ENCODE data around the gene IGFBP4. TPM values are rescaled to one million over a fixed set of nuclear protein-coding genes. Genes with fewer than 3 reads are reported as not detected.

IGFBP4 gene
- polyA plus RNA-seq, 1 of the 3 experiments (the other 2 are of a cell fraction) = 128 TPM

GRCh38 chr17:40450175-40450574 lies 6.9 kb downstream of the IGFBP4 start:
- Histone ChIP-seq H3K9me2 (no peaks in the 10 kb centered on the region), H2AFZ (ENCODE audit: low read depth) (no peak overlapping the region), H3K79me2 (ENCODE audit: insufficient read depth) (peaks cover 49% of the 10 kb centered on the region), H3K4me3 (ENCODE audit: low read depth in 2 of 2, low read length in 1 of 2) (no peak overlapping the region), H3K9me3 (no peaks in the 10 kb centered on the region), H3K27ac (ENCODE audit: low read depth in 2 of 2, low read length in 1 of 2) (peak overlapping the region in 1 of 2 experiments; percentile 71; a peak in 2 of 4 replicates), H3K36me3 (replicated peaks in 1 of 2; ENCODE audit: control insufficient read depth in 1 of 2, insufficient read depth in 2 of 2, low read length in 1 of 2) (peaks cover 0 to 18% of the 10 kb centered on the region in 2 experiments), H3F3A (replicated peaks; ENCODE audit: insufficient read depth) (peaks cover 21% of the 10 kb centered on the region), H3K4me1 (ENCODE audit: control insufficient read depth in 1 of 2, insufficient read depth in 2 of 2, low read depth in 1 of 2, low read length in 1 of 2) (peaks cover 26 to 70% of the 10 kb centered on the region in 2 experiments), H3K27me3 (ENCODE audit: insufficient read depth) (no peaks in the 10 kb centered on the region), H4K20me1 (ENCODE audit: insufficient read depth) (no peaks in the 10 kb centered on the region), H3K9ac (no peak overlapping the region), H3K4me2 (no peak overlapping the region)
- DNase-seq = no peak
- ChIA-PET CTCF (interaction anchor here (1.0 to 18.2 kb wide), 12 partner anchors 5 to 119 kb away, joined by 3 to 332 read pairs (median 12); partner anchors contain the start of gene IGFBP4), POLR2A (interaction anchor here (1.0 to 2.7 kb wide), 3 partner anchors 10 to 26 kb away, joined by 3 to 15 read pairs (median 3); no protein-coding TSS in a partner anchor)
- peak; percentile 19; the same call in 1 of the 2 replicates for TF ChIP-seq RAD21 (IDR thresholded peaks at IDR 0.05; ENCODE audit: low read length)
- TF ChIP-seq SMC3 (IDR thresholded peaks at IDR 0.05; ENCODE audit: low read depth, low read length) = peak; percentile 30
- no peak for TF ChIP-seq TCF12 (IDR thresholded peaks at IDR 0.05)
- TF ChIP-seq CTCF (IDR thresholded peaks at IDR 0.05) = peak; percentile 65
- WGBS (ENCODE audit: low lambda C conversion rate) = 79% methylated on average over 3 of the region's 3 CpGs

DNA sequence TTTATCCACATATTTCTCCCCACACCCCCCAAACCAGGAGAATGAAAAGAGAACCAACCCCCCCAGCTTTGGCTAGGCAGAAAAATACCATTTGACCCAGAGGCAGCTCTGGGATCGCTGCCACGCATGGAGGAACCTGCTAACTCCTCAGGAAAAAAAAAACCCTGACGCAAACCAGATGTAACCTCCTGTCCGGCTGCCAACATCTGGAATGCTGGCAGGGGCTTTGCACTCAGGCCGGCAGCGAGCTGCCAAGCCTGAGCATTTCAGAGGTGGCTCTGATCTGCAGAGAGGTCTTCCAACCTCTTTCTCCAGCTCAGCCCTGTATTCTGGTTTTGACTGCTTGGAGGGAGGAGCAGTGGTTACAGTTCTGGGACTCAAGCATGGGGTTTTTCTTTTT lies 8.2 kb downstream of the IGFBP4 start:
- no peak overlapping the region for H2AFZ ChIP-seq (ENCODE audit: low read depth)
- no peaks in the 10 kb centered on the region for H4K20me1 ChIP-seq (ENCODE audit: insufficient read depth)
- TF ChIP-seq FOXJ3 (CRISPR knock-in tag; IDR thresholded peaks at IDR 0.05) (peak; percentile 49), JUND (IDR thresholded peaks at IDR 0.05) (peak; percentile 59), RAD21 (IDR thresholded peaks at IDR 0.05; ENCODE audit: low read length) (peak; percentile 23), POLR2AphosphoS5 (IDR thresholded peaks at IDR 0.05; ENCODE audit: low read depth, low read length) (peak; percentile 93), USF1 (IDR thresholded peaks at IDR 0.05; ENCODE audit: borderline replicate concordance, low read depth) (peak; percentile 18; the same call in 1 of the 2 replicates), MAX (IDR thresholded peaks at IDR 0.05; ENCODE audit: low read depth) (peak; percentile 66), SIN3A (IDR thresholded peaks at IDR 0.05; ENCODE audit: borderline replicate concordance, low read depth, low read length) (peak; percentile 90; the same call in 1 of the 2 replicates), YY1 (IDR thresholded peaks at IDR 0.05; ENCODE audit: low read depth) (no peak), CHD2 (IDR thresholded peaks at IDR 0.05; ENCODE audit: low read length, partially characterized antibody) (peak; percentile 93), SMC3 (IDR thresholded peaks at IDR 0.05; ENCODE audit: low read depth, low read length) (peak; percentile 23; the same call in 1 of the 2 replicates), GATA2 (CRISPR knock-in tag; IDR thresholded peaks at IDR 0.05) (peak; percentile 15; the same call in 1 of the 2 replicates), FOSL2 (IDR thresholded peaks at IDR 0.05; ENCODE audit: borderline replicate concordance, low read depth) (no peak), TCF12 (IDR thresholded peaks at IDR 0.05) (peak; percentile 100), MEF2A (IDR thresholded peaks at IDR 0.05; ENCODE audit: borderline replicate concordance, low read depth) (no peak; the same call in 1 of the 2 replicates), EP300 (IDR thresholded peaks at IDR 0.05; ENCODE audit: borderline replicate concordance in 1 of 2, low read depth in 1 of 2, low read length in 1 of 2) (peak; percentile 88 to 95), PBX3 (IDR thresholded peaks at IDR 0.05) (peak; percentile 94), RXRA (IDR thresholded peaks at IDR 0.05; ENCODE audit: borderline replicate concordance, low read depth) (peak; percentile 81), GABPA (IDR thresholded peaks at IDR 0.05; ENCODE audit: low read depth) (no peak), TEAD4 (IDR thresholded peaks at IDR 0.05; ENCODE audit: borderline replicate concordance, insufficient read depth) (peak; percentile 71), FOXM1 (IDR thresholded peaks at IDR 0.05; ENCODE audit: low read depth) (peak; percentile 27; the same call in 1 of the 2 replicates)
- TF ChIP-seq, protein P1, sequence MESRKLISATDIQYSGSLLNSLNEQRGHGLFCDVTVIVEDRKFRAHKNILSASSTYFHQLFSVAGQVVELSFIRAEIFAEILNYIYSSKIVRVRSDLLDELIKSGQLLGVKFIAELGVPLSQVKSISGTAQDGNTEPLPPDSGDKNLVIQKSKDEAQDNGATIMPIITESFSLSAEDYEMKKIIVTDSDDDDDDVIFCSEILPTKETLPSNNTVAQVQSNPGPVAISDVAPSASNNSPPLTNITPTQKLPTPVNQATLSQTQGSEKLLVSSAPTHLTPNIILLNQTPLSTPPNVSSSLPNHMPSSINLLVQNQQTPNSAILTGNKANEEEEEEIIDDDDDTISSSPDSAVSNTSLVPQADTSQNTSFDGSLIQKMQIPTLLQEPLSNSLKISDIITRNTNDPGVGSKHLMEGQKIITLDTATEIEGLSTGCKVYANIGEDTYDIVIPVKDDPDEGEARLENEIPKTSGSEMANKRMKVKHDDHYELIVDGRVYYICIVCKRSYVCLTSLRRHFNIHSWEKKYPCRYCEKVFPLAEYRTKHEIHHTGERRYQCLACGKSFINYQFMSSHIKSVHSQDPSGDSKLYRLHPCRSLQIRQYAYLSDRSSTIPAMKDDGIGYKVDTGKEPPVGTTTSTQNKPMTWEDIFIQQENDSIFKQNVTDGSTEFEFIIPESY (IDR thresholded peaks at IDR 0.05; ENCODE audit: borderline replicate concordance, low read depth) = no peak

More for the DNA sequence above, 8.2 kb downstream of the IGFBP4 start:
- POLR2A ChIA-PET = interaction anchor here (0.6 to 2.7 kb wide), 3 partner anchors 9 to 48 kb away, joined by 3 to 15 read pairs (median 3); partner anchors contain the start of gene TOP2A
- no peak overlapping the region for H3K4me3 ChIP-seq (ENCODE audit: low read depth in 2 of 2, low read length in 1 of 2)
- H3F3A ChIP-seq (replicated peaks; ENCODE audit: insufficient read depth) = peaks cover 25% of the 10 kb centered on the region
- peaks cover 26 to 66% of the 10 kb centered on the region in 2 experiments for H3K4me1 ChIP-seq (ENCODE audit: control insufficient read depth in 1 of 2, insufficient read depth in 2 of 2, low read depth in 1 of 2, low read length in 1 of 2)
- no peaks in the 10 kb centered on the region for H3K9me3 ChIP-seq
- peaks cover 5 to 24% of the 10 kb centered on the region in 2 experiments for H3K36me3 ChIP-seq (replicated peaks in 1 of 2; ENCODE audit: control insufficient read depth in 1 of 2, insufficient read depth in 2 of 2, low read length in 1 of 2)
- 19% methylated on average over 5 of the region's 6 CpGs for WGBS (ENCODE audit: low lambda C conversion rate)
- DNase-seq = peak; percentile 89
- no peak overlapping the region for H3K9ac ChIP-seq
- H3K79me2 ChIP-seq (ENCODE audit: insufficient read depth) = peaks cover 37% of the 10 kb centered on the region
- no peaks in the 10 kb centered on the region for H3K27me3 ChIP-seq (ENCODE audit: insufficient read depth)
- CTCF ChIA-PET = interaction anchor here (0.7 to 18.2 kb wide), 19 partner anchors 4 to 1072 kb away, joined by 3 to 332 read pairs (median 6); partner anchors contain the start of gene IGFBP4
- H3K9me2 ChIP-seq = no peaks in the 10 kb centered on the region
- H3K27ac ChIP-seq (ENCODE audit: low read depth in 2 of 2, low read length in 1 of 2) = peak overlapping the region; percentile 71 to 92
- H3K4me2 ChIP-seq = peak overlapping the region; percentile 53; the same call in 1 of the 2 replicates
